ENCODE data around the gene TLE3.
A peak's percentile ranks its signal among the peaks of the same experiment; 100 is the strongest.

TLE3 gene

GRCh38 chr15:70082281-70082900, 15.3 kb downstream of the TLE3 start:
- DNase-seq, result no peak

GRCh38 chr15:70081612-70082011, 16.1 kb downstream of the TLE3 start:
- no peak for DNase-seq

- DNase-seq, result no peak
Observed at GRCh38 chr15:70080347-70080746, 17.4 kb downstream of the TLE3 start.

GRCh38 chr15:70079888-70080287, 17.8 kb downstream of the TLE3 start:
- DNase-seq, result no peak

GRCh38 chr15:70078578-70079417, 18.9 kb downstream of the TLE3 start:
- DNase-seq, result no peak

- DNase-seq, result no peak
Observed at GRCh38 chr15:70077188-70078147, 20.2 kb downstream of the TLE3 start.

- DNase-seq, result no peak
Observed at GRCh38 chr15:70074380-70074779, 23.3 kb downstream of the TLE3 start.

GRCh38 chr15:70072479-70072878, 25.2 kb downstream of the TLE3 start:
- DNase-seq, result no peak

- no peak for DNase-seq
Observed at GRCh38 chr15:70071799-70072198, 25.9 kb downstream of the TLE3 start.

- no peak for DNase-seq
Observed at GRCh38 chr15:70069716-70070115, 28.0 kb downstream of the TLE3 start.

GRCh38 chr15:70068783-70069565, 28.7 kb downstream of the TLE3 start:
- DNase-seq, result no peak

GRCh38 chr15:70067681-70068080, 30.0 kb downstream of the TLE3 start:
- DNase-seq, result no peak

- no peak for DNase-seq
Observed at GRCh38 chr15:70067011-70067410, 30.7 kb downstream of the TLE3 start.

- no peak for DNase-seq
Observed at GRCh38 chr15:70066447-70066846, 31.3 kb downstream of the TLE3 start.

GRCh38 chr15:70066004-70066403, 31.7 kb downstream of the TLE3 start:
- no peak for DNase-seq

- DNase-seq, result no peak
Observed at GRCh38 chr15:70065006-70065722, 32.6 kb downstream of the TLE3 start.

- DNase-seq, result no peak
Observed at GRCh38 chr15:70064441-70064840, 33.3 kb downstream of the TLE3 start.

- no peak for DNase-seq
Observed at GRCh38 chr15:70063980-70064379, 33.7 kb downstream of the TLE3 start.

- DNase-seq, result no peak
Observed at GRCh38 chr15:70063261-70063925, 34.3 kb downstream of the TLE3 start.

GRCh38 chr15:70062321-70062956, 35.3 kb downstream of the TLE3 start:
- peak; percentile 82 for DNase-seq
